Endodermal cell (in vitro differentiated cells): ENCODE results near the gene TCL1A. TPM values are rescaled to one million over a fixed set of nuclear protein-coding genes. Genes with fewer than 3 reads are reported as not detected.

ENCODE experiments used
- DNase-seq: peaks from one replicate; pipeline ENCODE4 v3.0.0-alpha.2; 2017
- H3K27ac ChIP-seq: 2 replicates; pipeline ENCODE4 v1.5.1; 2013; ENCODE audit warnings: mild to moderate bottlenecking, low read depth, low read length, moderate library complexity
- H3K27me3 ChIP-seq: 2 replicates; pipeline ENCODE4 v1.6.1; 2013; ENCODE audit warnings: mild to moderate bottlenecking, low read length, moderate library complexity; ENCODE audit not compliant: insufficient read depth, control insufficient read depth, poor library complexity, severe bottlenecking
- H3K36me3 ChIP-seq: 2 replicates; pipeline ENCODE4 v1.7.0; 2013; ENCODE audit warnings: mild to moderate bottlenecking, low read length, moderate library complexity; ENCODE audit not compliant: control insufficient read depth, insufficient read depth
- H3K4me1 ChIP-seq: one replicate; pipeline ENCODE4 v1.7.0; 2013; ENCODE audit warnings: low read length; ENCODE audit not compliant: control insufficient read depth, insufficient read depth
- H3K4me3 ChIP-seq: 2 replicates; pipeline ENCODE4 v1.5.1; 2013; ENCODE audit warnings: mild to moderate bottlenecking, low read length, moderate library complexity
- H3K9ac ChIP-seq: 2 replicates; pipeline ENCODE4 v1.6.1; 2013; ENCODE audit warnings: mild to moderate bottlenecking, low read length, moderate library complexity; ENCODE audit not compliant: poor library complexity, severe bottlenecking; ENCODE audit errors: extremely low read depth
- H3K9me3 ChIP-seq: 2 replicates; pipeline ENCODE4 v1.6.1; 2013; ENCODE audit warnings: mild to moderate bottlenecking, low read length, moderate library complexity; ENCODE audit not compliant: control insufficient read depth
- H3K27ac Mint-ChIP-seq: 2 replicates; pipeline ENCODE4 v1.8.0; 2020; ENCODE audit warnings: mixed read lengths
- H3K27me3 Mint-ChIP-seq: 2 replicates; pipeline ENCODE4 v1.8.0; 2021; ENCODE audit warnings: mild to moderate bottlenecking, mixed read lengths; ENCODE audit not compliant: insufficient read depth
- H3K36me3 Mint-ChIP-seq: 2 replicates; pipeline ENCODE4 v1.8.0; 2020; ENCODE audit warnings: low read depth, mixed read lengths
- H3K4me1 Mint-ChIP-seq: 2 replicates; pipeline ENCODE4 v1.8.0; 2020; ENCODE audit warnings: mixed read lengths
- H3K4me3 Mint-ChIP-seq: 2 replicates; pipeline ENCODE4 v1.8.0; 2020; ENCODE audit warnings: mild to moderate bottlenecking, moderate library complexity, mixed read lengths
- H3K9me3 Mint-ChIP-seq: 2 replicates; pipeline ENCODE4 v1.8.0; 2020; ENCODE audit warnings: mild to moderate bottlenecking, mixed read lengths
- CTCF ChIP-seq: fragments of 200-600 bp; sonication (generic); conservative IDR thresholded peaks from 2 replicates; pipeline ENCODE4 v1.5.0; 2021; ENCODE audit warnings: antibody characterized with exemption, mild to moderate bottlenecking
- WGBS, 2 experiments: methylation state at CpG; one replicate each; pipeline versions ENCODE4 v1.1.5 to v1.1.7; 2013; ENCODE audit warnings: missing lambda C conversion rate in 2 of 2, mixed read lengths in 1 of 2; ENCODE audit not compliant: insufficient coverage in 1 of 2, insufficient read length in 1 of 2; 5-methylcytosine and 5-hydroxymethylcytosine counted together
- total RNA-seq, 2 donors: library from RNA; stranded (reverse); fragmentation: NEBNext Ultra II Directional in 1 of 2; extraction: Animal tissue kit (Norgen Biotek cat#: 25700) in 1 of 2; gene quantifications; 2 replicates in 1 of 2; 3 replicates in 1 of 2; pipeline ENCODE4 v1.2.1, GENCODE V29; 2021

Gene TCL1A
- total RNA-seq, 2 donors from 2014 or later, result 0.53 to 1.8 TPM

- Mint-ChIP-seq H3K36me3 (no peaks in the 10 kb centered on the region), H3K27ac (no peak overlapping the region), H3K4me1 (peaks cover 13% of the 10 kb centered on the region), H3K27me3 (peaks cover 35% of the 10 kb centered on the region), H3K4me3 (no peak overlapping the region), H3K9me3 (no peaks in the 10 kb centered on the region)
- Histone ChIP-seq H3K9ac (no peak overlapping the region), H3K27me3 (no peaks in the 10 kb centered on the region), H3K9me3 (no peaks in the 10 kb centered on the region), H3K27ac (no peak overlapping the region), H3K4me1 (no peaks in the 10 kb centered on the region), H3K4me3 (no peak overlapping the region), H3K36me3 (no peaks in the 10 kb centered on the region)
- DNase-seq, result peak; percentile 43
- 87 to 94% methylated on average over 7 to 10 of the region's 10 CpGs for WGBS, 2 experiments
- peak; percentile 36 for TF ChIP-seq CTCF
These were observed 22.3 kb downstream of the TCL1A start for GRCh38 chr14:95691591-95691990.

- H3K27me3 ChIP-seq, result no peaks in the 10 kb centered on the region
- H3K9ac ChIP-seq, result no peak overlapping the region
- Mint-ChIP-seq H3K27me3 (peaks cover 27% of the 10 kb centered on the region), H3K4me1 (peaks cover 13% of the 10 kb centered on the region), H3K36me3 (no peaks in the 10 kb centered on the region), H3K4me3 (no peak overlapping the region), H3K9me3 (no peaks in the 10 kb centered on the region), H3K27ac (no peak overlapping the region)
- H3K4me3 ChIP-seq, result no peak overlapping the region
- no peaks in the 10 kb centered on the region for H3K36me3 ChIP-seq
- TF ChIP-seq CTCF, result no peak
- H3K4me1 ChIP-seq, result no peaks in the 10 kb centered on the region
- H3K27ac ChIP-seq, result no peak overlapping the region
- 88% methylated on average over 5 to 10 of the region's 10 CpGs for WGBS, 2 experiments
- peak; percentile 39 for DNase-seq
- no peaks in the 10 kb centered on the region for H3K9me3 ChIP-seq
These were observed 23.1 kb downstream of the TCL1A start for GRCh38 chr14:95690815-95691214.

- DNase-seq, result peak; percentile 22
- Histone ChIP-seq H3K27ac (no peak overlapping the region), H3K4me1 (no peaks in the 10 kb centered on the region), H3K9me3 (no peaks in the 10 kb centered on the region), H3K4me3 (no peak overlapping the region), H3K36me3 (no peaks in the 10 kb centered on the region), H3K9ac (no peak overlapping the region), H3K27me3 (peaks cover 2% of the 10 kb centered on the region)
- H3K36me3 Mint-ChIP-seq, result no peaks in the 10 kb centered on the region
- no peak overlapping the region for H3K27ac Mint-ChIP-seq
- peaks cover 26% of the 10 kb centered on the region for H3K27me3 Mint-ChIP-seq
- H3K4me1 Mint-ChIP-seq, result peaks cover 13% of the 10 kb centered on the region
- no peak for TF ChIP-seq CTCF
- 41 to 64% methylated on average over 3 to 5 of the region's 5 CpGs for WGBS, 2 experiments
- H3K9me3 Mint-ChIP-seq, result no peaks in the 10 kb centered on the region
- no peak overlapping the region for H3K4me3 Mint-ChIP-seq
These were observed 24.5 kb downstream of the TCL1A start for GRCh38 chr14:95689441-95689840.
